ENCODE data around the gene SCGB1D2.
"Not testable (repeated sequence)": the region's sequence is repeated elsewhere in the genome, so short reads cannot be mapped to it uniquely, and the experiment has no call there.

The SCGB1D2 gene

DNA sequence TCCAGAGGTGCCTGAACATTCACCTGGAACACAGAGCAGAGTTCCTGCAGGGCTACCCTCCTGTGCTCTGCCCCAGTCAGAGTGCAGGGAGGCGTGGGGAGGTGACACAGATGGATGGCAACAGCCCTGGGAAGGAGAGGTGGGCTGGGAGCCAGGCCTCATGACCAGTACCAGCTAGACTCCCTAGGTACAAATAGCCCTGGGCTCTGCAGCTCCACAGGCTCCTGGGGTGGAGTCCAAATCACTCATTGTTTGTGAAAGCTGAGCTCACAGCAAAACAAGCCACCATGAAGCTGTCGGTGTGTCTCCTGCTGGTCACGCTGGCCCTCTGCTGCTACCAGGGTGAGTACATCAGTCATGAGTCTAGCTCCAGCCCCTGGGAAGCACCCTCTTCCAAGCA lies at the start of gene SCGB1D2:
SCGB1D2 (plus strand) TSS at position 219 of the 400 bp plus-strand sequence; CDS start at position 288, 69 bp downstream.
- no peak for TF ChIP-seq CTCF (IDR thresholded peaks at IDR 0.05; ENCODE audit: insufficient read depth, low read depth, low read length, missing control alignments)
- peak; percentile 60 for DNase-seq (ENCODE audit: low read depth)
- no peak within 1 kb of the TSS for H3K4me3 ChIP-seq (ENCODE audit: low read length)

DNA sequence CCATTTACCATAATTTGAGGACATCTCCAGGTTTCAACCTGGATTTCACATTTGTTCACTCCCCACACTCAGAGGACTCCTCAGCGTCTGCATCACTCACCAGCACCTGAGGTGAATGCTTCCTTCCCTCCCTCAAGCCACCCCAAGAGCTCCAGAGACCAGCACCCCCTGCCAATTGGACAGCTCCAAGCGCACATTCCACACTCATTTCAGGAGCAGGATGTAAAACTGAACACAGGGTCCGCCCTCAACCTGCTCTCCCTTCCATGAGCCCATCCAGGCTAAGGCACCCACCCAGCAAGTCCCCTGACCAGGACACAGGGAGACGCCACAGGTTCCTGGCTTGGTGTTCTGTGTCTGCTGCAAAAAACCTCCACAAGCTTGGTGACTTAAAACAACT lies 48.1 kb upstream of the SCGB1D2 start:
- no peak for TF ChIP-seq CTCF (IDR thresholded peaks at IDR 0.05; ENCODE audit: insufficient read depth, low read depth, low read length, missing control alignments)
- H3K4me3 ChIP-seq (ENCODE audit: low read length) = no peak overlapping the region
- peak; percentile 30 for DNase-seq (ENCODE audit: low read depth)

- H3K4me3 ChIP-seq (ENCODE audit: low read length); DNase-seq (ENCODE audit: low read depth): not testable (repeated sequence)
Measured at GRCh38 chr11:62195010-62195409, 47.0 kb upstream of the SCGB1D2 start.

DNA sequence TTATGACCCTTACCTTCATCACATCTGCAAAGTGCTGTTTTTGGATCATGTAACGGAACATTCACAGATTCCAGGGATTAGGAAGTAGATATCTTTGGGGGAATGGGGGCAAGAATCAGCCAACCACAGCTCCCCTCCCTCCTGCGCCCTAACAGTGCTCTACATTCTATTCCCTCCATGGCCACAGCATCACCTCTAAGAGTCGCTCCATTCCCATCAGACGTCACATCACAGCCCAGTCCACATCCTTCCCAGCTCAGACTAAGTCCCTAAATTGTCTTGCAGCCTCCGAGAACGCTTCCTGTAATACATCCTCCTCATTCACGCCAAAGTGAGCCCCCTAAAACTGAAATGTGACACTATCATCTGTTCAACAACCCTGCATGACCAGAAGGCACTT lies 46.1 kb upstream of the SCGB1D2 start:
- DNase-seq (ENCODE audit: low read depth) = no peak
- no peak overlapping the region for H3K4me3 ChIP-seq (ENCODE audit: low read length)
- no peak for TF ChIP-seq CTCF (IDR thresholded peaks at IDR 0.05; ENCODE audit: insufficient read depth, low read depth, low read length, missing control alignments)

DNA sequence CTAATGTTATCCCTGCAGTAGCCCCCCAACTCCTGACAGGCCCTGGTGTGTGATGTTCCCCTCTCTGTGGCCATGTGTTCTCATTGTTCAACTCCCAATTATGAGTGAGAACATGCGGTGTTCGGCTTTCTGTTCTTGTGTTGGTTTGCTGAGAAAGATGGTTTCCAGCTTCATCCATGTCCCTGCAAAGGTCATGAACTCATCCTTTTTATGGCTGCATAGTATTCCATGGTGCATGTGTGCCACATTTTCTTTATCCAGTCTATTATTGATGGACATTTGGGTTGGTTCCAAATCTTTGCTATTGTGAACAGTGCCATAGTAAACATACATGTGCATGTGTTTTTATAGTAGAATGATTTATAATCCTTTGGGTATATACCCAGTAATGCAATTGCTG lies 44.6 kb upstream of the SCGB1D2 start:
- not testable (repeated sequence) for H3K4me3 ChIP-seq (ENCODE audit: low read length); DNase-seq (ENCODE audit: low read depth)

- TF ChIP-seq CTCF (IDR thresholded peaks at IDR 0.05; ENCODE audit: insufficient read depth, low read depth, low read length, missing control alignments) = no peak
- DNase-seq (ENCODE audit: low read depth) = peak; percentile 46
- no peak overlapping the region for H3K4me3 ChIP-seq (ENCODE audit: low read length)
Measured at GRCh38 chr11:62201376-62201775, 40.7 kb upstream of the SCGB1D2 start.

GRCh38 chr11:62202910-62203309 lies 39.1 kb upstream of the SCGB1D2 start:
- H3K4me3 ChIP-seq (ENCODE audit: low read length) = no peak overlapping the region
- TF ChIP-seq CTCF (IDR thresholded peaks at IDR 0.05; ENCODE audit: insufficient read depth, low read depth, low read length, missing control alignments) = no peak
- no peak for DNase-seq (ENCODE audit: low read depth)

DNA sequence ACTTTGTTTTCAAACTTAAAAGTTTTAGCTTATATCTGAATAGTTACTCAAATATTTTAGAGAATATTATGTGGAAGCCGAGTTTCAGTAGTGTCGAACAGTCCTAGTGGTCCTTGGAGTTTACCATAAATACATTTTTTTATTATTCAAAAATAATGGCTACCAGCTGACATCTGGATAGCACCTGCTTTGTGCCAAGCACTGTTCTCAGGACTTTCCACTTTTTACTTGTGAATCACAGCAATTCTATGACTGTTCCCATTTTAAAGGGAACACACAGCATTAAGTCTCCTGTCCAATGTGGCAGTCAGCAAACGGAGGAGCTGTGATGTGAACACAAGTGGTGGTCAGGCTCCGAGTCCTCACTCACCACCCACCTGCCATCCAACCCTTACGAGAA lies 37.6 kb upstream of the SCGB1D2 start:
- TF ChIP-seq CTCF (IDR thresholded peaks at IDR 0.05; ENCODE audit: insufficient read depth, low read depth, low read length, missing control alignments) = no peak
- DNase-seq (ENCODE audit: low read depth) = no peak
- H3K4me3 ChIP-seq (ENCODE audit: low read length) = no peak overlapping the region
